K562 (cell line): ENCODE measurements around the gene MDN1. TPM values are rescaled to one million over a fixed set of nuclear protein-coding genes. Genes with fewer than 3 reads are reported as not detected.

Experiments used
- ADNP ChIP-seq: fragments of 200-800 bp; sonication (Bioruptor generic); IDR thresholded peaks from 2 replicates; pipeline ENCODE4 v1.6.1; 2016; ENCODE audit warnings: missing genetic modification characterization, missing compliant biosample characterization
- BHLHE40 ChIP-seq: IDR thresholded peaks from 2 replicates; pipeline ENCODE4 v1.6.1; 2011; ENCODE audit warnings: low read length, improper control_type of control experiment
- CBX1 ChIP-seq: sonication (generic); IDR thresholded peaks from 2 replicates; pipeline ENCODE4 v1.6.1; 2016; ENCODE audit warnings: antibody characterized with exemption, low read depth, mild to moderate bottlenecking
- MAFF ChIP-seq: IDR thresholded peaks from 2 replicates; pipeline ENCODE4 v1.6.1; 2012; ENCODE audit warnings: low read length, improper control_type of control experiment
- MGA ChIP-seq: fragments of 450-650 bp; IDR thresholded peaks from 2 replicates; pipeline ENCODE4 v1.6.1; 2016; ENCODE audit warnings: mild to moderate bottlenecking, moderate library complexity
- RHOXF2B ChIP-seq: fragments of 250-450 bp; sonication (Bioruptor Pico); conservative IDR thresholded peaks from 2 replicates; pipeline ENCODE4 v1.5.1; 2021
- SIX5 ChIP-seq, 2 experiments: IDR thresholded peaks; 2 replicates each; pipeline ENCODE4 v1.6.1; 2011; ENCODE audit warnings: low read length in 2 of 2, borderline replicate concordance in 1 of 2, low read depth in 1 of 2, mild to moderate bottlenecking in 1 of 2, moderate library complexity in 1 of 2; ENCODE audit not compliant: insufficient read depth in 1 of 2
- TSC22D4 ChIP-seq: fragments of 450-650 bp; IDR thresholded peaks from 2 replicates; pipeline ENCODE4 v1.6.1; 2016; ENCODE audit warnings: missing genetic modification characterization, missing biosample characterization, control low read depth
- ZBTB12 ChIP-seq: fragments of 250-450 bp; sonication (Bioruptor Pico); IDR thresholded peaks from 2 replicates; pipeline ENCODE4 v1.4.0; 2020
- ZNF239 ChIP-seq: fragments of 250-450 bp; sonication (Bioruptor Pico); IDR thresholded peaks from 2 replicates; pipeline ENCODE4 v1.4.0; 2020; ENCODE audit warnings: mild to moderate bottlenecking
- ZNF347 ChIP-seq: fragments of 450-650 bp; formaldehyde crosslinking; IDR thresholded peaks from 2 replicates; pipeline ENCODE4 v1.4.0; 2020; ENCODE audit warnings: low read depth, mild to moderate bottlenecking, moderate library complexity
- polyA plus RNA-seq, 8 experiments: library from polyadenylated mRNA; depleted of rRNA in 4 of 8; stranded (reverse) in 5 of 8; unstranded in 3 of 8; fragments of >200 nt; fragmentation: Nextera tagmentation in 2 of 8; fragmentation: Illumina TruSeq in 1 of 8; extraction: Ambion mirVana in 2 of 8; extraction: Trizol in 1 of 8; gene quantifications; 2 replicates each; pipeline versions ENCODE4 v1.2.1 to v1.2.3, GENCODE V29; 2011 to 2014; ENCODE audit warnings: inconsistent platforms in 1 of 8, missing spikeins in 1 of 8
- total RNA-seq, 7 experiments: library from RNA; depleted of rRNA in 6 of 7; stranded (reverse); fragments of >200 nt in 6 of 7; fragmentation: Illumina TruSeq in 2 of 7; extraction: Trizol in 2 of 7; gene quantifications; 2 replicates each; pipeline versions ENCODE4 v1.2.1 to v1.2.3, GENCODE V29; 2011 to 2021; ENCODE audit warnings: low replicate concordance in 1 of 7
- TF ChIP-seq, protein P1 (sequence below): IDR thresholded peaks from 3 replicates; pipeline ENCODE4 v1.6.1; 2011; ENCODE audit warnings: borderline replicate concordance, mild to moderate bottlenecking, moderate library complexity; ENCODE audit not compliant: insufficient read length; ENCODE audit errors: extremely low read depth

MDN1 gene
- total and polyA plus RNA-seq, 9 of the 15 experiments (the other 6 are each of a cell fraction or from before 2014, with no cell fraction given): 25.6 to 93.6 (median 43.0) TPM

- TF ChIP-seq ADNP (tag) (no peak), TSC22D4 (tag) (no peak), SIX5 (IDR thresholded peaks at IDR 0.05; ENCODE audit: borderline replicate concordance in 1 of 2, insufficient read depth in 1 of 2, low read depth in 1 of 2, low read length in 2 of 2) (no peak), BHLHE40 (peak; percentile 39; the same call in 1 of the 2 replicates), CBX1 (no peak), MGA (peak; percentile 96), MAFF (no peak), ZNF239 (no peak), ZNF347 (CRISPR knock-in tag) (no peak), RHOXF2B (no peak), ZBTB12 (peak; percentile 95)
- TF ChIP-seq, protein P1, sequence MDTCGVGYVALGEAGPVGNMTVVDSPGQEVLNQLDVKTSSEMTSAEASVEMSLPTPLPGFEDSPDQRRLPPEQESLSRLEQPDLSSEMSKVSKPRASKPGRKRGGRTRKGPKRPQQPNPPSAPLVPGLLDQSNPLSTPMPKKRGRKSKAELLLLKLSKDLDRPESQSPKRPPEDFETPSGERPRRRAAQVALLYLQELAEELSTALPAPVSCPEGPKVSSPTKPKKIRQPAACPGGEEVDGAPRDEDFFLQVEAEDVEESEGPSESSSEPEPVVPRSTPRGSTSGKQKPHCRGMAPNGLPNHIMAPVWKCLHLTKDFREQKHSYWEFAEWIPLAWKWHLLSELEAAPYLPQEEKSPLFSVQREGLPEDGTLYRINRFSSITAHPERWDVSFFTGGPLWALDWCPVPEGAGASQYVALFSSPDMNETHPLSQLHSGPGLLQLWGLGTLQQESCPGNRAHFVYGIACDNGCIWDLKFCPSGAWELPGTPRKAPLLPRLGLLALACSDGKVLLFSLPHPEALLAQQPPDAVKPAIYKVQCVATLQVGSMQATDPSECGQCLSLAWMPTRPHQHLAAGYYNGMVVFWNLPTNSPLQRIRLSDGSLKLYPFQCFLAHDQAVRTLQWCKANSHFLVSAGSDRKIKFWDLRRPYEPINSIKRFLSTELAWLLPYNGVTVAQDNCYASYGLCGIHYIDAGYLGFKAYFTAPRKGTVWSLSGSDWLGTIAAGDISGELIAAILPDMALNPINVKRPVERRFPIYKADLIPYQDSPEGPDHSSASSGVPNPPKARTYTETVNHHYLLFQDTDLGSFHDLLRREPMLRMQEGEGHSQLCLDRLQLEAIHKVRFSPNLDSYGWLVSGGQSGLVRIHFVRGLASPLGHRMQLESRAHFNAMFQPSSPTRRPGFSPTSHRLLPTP: no peak
Observed at GRCh38 chr6:89819336-89820130, at the start of gene MDN1 (continued).
